Hematopoietic multipotent progenitor cell treated with erythropoietin and hydrocortisone succinate and interleukin-3 and kit ligand, for 6 days (in vitro differentiated cells): ENCODE results near the gene VPS39.

Experiments used
- DNase-seq: peaks from one replicate; pipeline ENCODE4 v3.0.0-alpha.2; 2015

VPS39 gene

GRCh38 chr15:42128476-42128875 lies 79.6 kb downstream of the VPS39 start:
- no peak for DNase-seq

GRCh38 chr15:42123546-42123945 lies 84.6 kb downstream of the VPS39 start:
- no peak for DNase-seq

GRCh38 chr15:42121682-42122081 lies 86.4 kb downstream of the VPS39 start:
- DNase-seq = peak; percentile 57

- peak; percentile 77 for DNase-seq
These were observed 87.1 kb downstream of the VPS39 start for GRCh38 chr15:42121021-42121420.

- peak; percentile 35 for DNase-seq
These were observed 87.8 kb downstream of the VPS39 start for GRCh38 chr15:42120285-42120684.

- no peak for DNase-seq
These were observed 88.7 kb downstream of the VPS39 start for GRCh38 chr15:42119446-42119760.

- DNase-seq = peak; percentile 72
These were observed 89.3 kb downstream of the VPS39 start for GRCh38 chr15:42118650-42119445.

- DNase-seq = peak; percentile 71
These were observed 96.2 kb downstream of the VPS39 start for GRCh38 chr15:42111924-42112323.

GRCh38 chr15:42110367-42110766 lies 97.7 kb downstream of the VPS39 start:
- no peak for DNase-seq

GRCh38 chr15:42108806-42109205 lies 99.3 kb downstream of the VPS39 start:
- peak; percentile 36 for DNase-seq
